Measurements from ENCODE around the gene SSC5D.

Gene SSC5D

DNA sequence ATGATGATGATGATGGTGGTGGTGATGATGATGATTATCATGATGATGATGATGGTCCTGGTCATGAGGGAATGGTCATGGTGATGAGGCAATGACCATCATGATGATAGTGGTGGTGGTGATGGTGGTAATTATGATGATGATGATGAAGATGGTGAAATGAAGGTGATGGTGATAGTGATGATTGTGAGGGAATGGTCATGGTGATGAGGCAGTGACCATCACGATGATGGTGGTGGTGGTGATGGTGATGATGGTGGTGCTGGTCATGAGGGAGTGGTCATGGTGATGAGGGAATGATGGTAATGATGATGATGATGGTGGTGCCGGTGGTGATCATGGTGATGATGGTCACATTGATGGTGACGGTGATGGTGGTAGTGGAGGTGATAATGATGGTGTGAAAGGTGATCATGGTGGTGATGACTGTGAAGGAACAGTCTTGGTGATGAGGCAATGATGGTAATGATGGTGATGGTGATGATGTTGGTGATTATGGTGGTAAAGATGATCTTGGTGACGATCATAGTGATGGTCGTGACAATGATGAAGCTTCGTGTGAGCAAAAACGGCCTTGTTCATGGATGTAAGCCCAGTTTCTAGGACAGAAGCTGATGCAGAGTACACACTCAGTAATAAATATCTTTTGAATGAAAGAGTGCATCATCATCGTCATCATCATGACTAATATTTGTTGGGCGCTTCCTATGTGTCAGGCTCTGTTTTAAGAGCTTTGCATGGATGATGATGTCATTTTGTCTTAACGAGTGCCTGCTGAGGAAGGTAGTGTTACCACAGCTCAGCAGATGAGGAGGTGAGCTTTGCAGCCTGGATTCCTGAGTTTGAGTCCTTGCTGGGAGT lies 31.4 kb downstream of the SSC5D start:
- Histone ChIP-seq H3K4me1 (ENCODE audit: control insufficient read depth, insufficient read depth, low read length, unreplicated experiment) (peaks cover 3% of the 10 kb centered on the region), H3K36me3 (ENCODE audit: insufficient read depth, low read length) (no peaks in the 10 kb centered on the region), H3K27ac (ENCODE audit: low read depth, low read length) (peak overlapping the region; percentile 36; the same call in 1 of the 2 replicates), H2AFZ (ENCODE audit: low read length, unreplicated experiment) (no peak overlapping the region), H3K27me3 (ENCODE audit: insufficient read depth, low read length) (no peaks in the 10 kb centered on the region), H3K4me3 (ENCODE audit: low read depth, low read length) (no peak overlapping the region), H3K79me2 (ENCODE audit: control insufficient read depth, insufficient read depth, low read length, unreplicated experiment) (no peaks in the 10 kb centered on the region)

DNA sequence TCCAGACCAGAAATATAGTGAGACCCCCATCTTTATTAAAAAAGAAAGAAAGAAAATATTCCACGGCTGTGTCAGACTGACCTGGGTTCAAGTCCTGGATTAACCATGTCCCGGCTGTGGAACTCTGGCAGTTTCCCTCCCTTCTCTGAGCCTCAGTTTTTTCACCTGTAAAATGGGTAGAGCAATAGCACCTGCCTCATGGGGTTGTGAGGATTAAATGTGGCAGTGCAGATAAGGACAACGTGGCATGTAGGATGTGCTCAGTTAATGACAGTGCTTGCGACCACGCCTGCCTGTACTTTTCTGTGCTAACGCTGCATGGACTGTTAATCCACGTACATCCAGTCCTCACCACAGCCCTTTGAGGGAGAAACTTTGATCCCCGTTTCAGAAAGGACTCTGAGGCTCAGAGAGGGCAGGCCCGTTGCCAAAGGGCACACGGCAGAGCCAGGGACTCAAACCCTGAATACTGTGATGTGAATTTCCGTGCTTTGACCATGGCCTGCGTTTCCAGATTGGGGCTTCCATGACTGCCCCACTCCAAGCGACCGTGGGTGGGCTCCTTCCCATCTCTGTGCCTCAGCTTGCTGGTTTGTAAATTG lies 32.6 kb downstream of the SSC5D start:
- H3K4me3 ChIP-seq (ENCODE audit: low read depth, low read length): no peak overlapping the region
- H2AFZ ChIP-seq (ENCODE audit: low read length, unreplicated experiment): no peak overlapping the region
- peaks cover 3% of the 10 kb centered on the region for H3K4me1 ChIP-seq (ENCODE audit: control insufficient read depth, insufficient read depth, low read length, unreplicated experiment)
- no peak overlapping the region for H3K27ac ChIP-seq (ENCODE audit: low read depth, low read length)
- H3K79me2 ChIP-seq (ENCODE audit: control insufficient read depth, insufficient read depth, low read length, unreplicated experiment): no peaks in the 10 kb centered on the region
- H3K27me3 ChIP-seq (ENCODE audit: insufficient read depth, low read length): no peaks in the 10 kb centered on the region
- H3K36me3 ChIP-seq (ENCODE audit: insufficient read depth, low read length): no peaks in the 10 kb centered on the region

DNA sequence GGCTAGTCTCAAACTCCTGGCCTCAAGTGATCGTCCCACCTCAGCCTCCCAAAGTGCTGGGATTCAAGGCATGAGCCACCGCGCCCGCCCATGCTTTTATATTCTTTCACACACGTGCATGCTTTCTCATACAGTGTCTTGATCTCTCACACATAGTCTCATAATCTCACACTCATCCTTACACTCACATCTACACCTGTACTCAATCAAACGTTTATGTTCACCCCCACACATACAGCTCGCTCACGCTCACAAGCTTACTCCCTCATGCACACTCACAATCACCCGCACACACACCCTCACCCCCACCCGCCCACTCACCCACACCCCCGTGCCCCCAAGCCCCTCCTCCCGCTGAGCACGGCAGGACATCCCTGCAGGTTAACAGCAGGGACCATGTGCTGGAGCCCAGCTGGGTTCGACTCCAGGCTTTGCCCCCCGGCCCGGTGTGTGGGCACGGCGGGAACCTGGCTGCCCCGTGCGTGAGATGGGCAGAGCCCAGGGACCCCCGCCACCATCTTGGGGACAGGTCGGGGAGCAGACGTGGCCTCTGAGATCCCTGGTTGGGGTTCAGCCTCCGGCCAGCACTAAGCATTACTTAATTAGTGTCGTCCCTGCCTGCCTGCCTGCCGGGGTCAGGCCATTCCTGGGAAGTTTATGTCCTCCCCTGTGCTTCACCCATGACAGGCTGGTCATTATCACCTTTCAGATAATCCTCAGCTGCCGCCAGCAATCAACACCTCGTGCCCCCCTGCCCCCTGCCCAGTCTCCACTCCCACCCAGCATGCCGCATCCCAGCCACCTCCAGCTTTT lies 37.3 kb downstream of the SSC5D start:
- Histone ChIP-seq H3K27ac (ENCODE audit: low read depth, low read length) (no peak overlapping the region), H3K4me1 (ENCODE audit: control insufficient read depth, insufficient read depth, low read length, unreplicated experiment) (no peaks in the 10 kb centered on the region), H2AFZ (ENCODE audit: low read length, unreplicated experiment) (no peak overlapping the region), H3K27me3 (ENCODE audit: insufficient read depth, low read length) (no peaks in the 10 kb centered on the region; the same call in 1 of the 2 replicates), H3K36me3 (ENCODE audit: insufficient read depth, low read length) (no peaks in the 10 kb centered on the region), H3K79me2 (ENCODE audit: control insufficient read depth, insufficient read depth, low read length, unreplicated experiment) (no peaks in the 10 kb centered on the region), H3K4me3 (ENCODE audit: low read depth, low read length) (no peak overlapping the region)

DNA sequence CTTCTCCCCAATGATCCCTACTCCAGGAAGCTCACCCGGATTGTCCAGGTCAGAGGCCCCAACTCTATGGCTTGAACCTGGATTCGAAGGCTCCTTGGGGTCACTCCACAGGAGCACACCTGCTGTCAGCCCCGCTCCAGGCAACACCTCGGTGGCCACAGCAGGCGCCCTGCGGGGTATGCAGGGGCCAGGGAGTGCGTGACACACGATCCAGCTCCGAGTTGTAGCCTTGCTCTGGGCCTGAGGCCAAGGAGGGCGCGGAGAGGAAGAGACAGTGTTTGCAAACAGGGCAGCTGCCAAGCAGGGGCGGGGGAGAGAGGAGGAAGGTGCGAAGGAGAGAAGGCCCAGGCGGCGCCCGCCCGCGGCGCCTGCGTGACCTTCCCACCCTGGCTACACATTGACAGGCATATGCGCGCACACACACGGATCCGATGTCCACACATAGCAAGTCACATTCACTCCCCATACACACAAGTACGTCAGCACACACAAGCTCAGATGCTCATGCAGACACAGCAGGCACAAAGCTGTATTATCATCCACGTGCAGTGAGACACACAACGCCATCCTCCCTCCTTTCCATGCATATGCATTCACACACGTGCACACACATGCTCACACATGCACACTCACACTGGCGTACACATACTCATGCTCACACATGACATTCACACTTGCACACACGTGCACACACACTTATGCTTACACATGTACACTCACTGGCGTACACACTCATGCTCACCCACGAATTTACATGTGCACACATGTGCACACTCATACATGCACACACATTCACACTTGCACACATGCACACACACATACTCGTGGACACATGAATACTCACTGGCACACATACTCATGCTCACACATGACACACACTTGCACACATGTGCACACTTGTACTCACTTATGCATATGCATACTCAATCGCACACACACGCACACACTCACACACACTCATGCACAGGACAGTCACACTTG lies 38.3 kb downstream of the SSC5D start:
- Histone ChIP-seq H3K36me3 (ENCODE audit: insufficient read depth, low read length) (no peaks in the 10 kb centered on the region), H3K27me3 (ENCODE audit: insufficient read depth, low read length) (no peaks in the 10 kb centered on the region; the same call in 1 of the 2 replicates), H3K79me2 (ENCODE audit: control insufficient read depth, insufficient read depth, low read length, unreplicated experiment) (no peaks in the 10 kb centered on the region), H3K4me3 (ENCODE audit: low read depth, low read length) (no peak overlapping the region), H3K27ac (ENCODE audit: low read depth, low read length) (no peak overlapping the region), H3K4me1 (ENCODE audit: control insufficient read depth, insufficient read depth, low read length, unreplicated experiment) (no peaks in the 10 kb centered on the region), H2AFZ (ENCODE audit: low read length, unreplicated experiment) (no peak overlapping the region)

DNA sequence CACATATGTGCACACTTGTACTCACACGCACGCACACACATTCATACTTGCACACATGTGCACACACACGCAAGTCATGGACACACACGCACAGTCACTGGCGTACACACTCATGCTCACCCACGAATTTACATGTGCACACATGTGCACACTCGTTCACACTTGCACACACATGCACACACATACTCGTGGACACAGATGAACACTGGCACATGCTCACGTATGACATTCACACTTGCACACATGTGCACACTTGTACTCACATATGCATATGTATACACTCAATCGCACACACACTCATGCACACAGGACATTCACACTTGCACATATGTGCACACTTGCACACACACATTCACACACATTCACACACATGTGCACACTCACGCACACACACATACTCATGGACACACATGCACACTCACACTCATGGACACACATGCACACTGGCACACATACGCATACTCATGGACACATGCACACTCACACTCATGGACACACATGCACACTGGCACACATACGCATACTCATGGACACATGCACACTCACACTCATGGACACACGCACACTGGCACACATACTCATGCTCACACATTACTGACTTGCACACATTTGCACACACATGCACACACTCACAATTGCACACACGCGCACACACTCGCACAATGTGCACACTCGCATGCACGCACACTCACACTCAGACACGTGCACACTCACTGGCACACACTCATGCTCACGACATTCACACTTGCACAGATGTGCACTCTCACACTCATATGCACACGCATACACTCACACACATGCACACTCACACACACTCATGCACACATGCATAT lies 39.2 kb downstream of the SSC5D start:
- H3K27ac ChIP-seq (ENCODE audit: low read depth, low read length): no peak overlapping the region
- H3K79me2 ChIP-seq (ENCODE audit: control insufficient read depth, insufficient read depth, low read length, unreplicated experiment): no peaks in the 10 kb centered on the region

DNA sequence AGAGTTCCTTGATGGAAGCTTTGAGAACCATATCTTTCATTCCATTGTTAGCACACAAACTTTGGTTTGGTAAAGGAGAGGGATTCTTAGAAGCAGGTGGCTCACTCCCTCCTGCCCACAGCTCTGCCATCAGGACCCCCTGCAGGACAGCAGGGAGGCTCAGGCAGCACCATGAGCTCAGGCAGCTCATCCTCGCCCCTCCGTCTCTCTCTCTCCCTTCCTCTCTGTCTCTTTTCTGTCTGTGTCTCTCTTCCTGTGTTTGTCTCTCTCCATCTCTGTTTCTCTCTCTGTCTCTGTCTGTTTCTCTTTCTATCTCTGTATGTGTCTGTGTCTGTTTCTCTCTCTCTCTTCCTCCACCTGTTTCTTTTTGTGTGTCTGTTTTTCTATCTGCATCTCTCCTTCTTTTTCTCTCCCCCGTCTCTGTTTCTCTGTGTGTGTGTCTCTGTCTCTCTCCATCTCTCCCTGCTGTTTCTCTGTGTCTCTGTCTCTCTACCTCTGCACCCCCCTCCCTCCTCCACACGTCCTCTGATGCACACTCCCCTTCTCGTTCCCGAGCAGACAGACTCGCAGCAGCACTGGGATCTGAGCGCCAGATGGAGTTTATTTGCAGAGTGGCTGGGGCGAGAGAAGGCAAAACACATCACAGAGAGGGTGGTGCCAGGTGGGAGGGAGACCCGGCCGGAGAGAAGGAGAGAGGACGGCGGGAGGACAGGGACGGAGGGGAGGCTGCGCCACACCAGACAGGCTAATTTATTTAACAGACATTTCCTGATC lies 40.0 kb downstream of the SSC5D start:
- Histone ChIP-seq H3K36me3 (ENCODE audit: insufficient read depth, low read length) (no peaks in the 10 kb centered on the region), H3K79me2 (ENCODE audit: control insufficient read depth, insufficient read depth, low read length, unreplicated experiment) (no peaks in the 10 kb centered on the region)

More for the DNA sequence above, 39.2 kb downstream of the SSC5D start:
- H3K36me3 ChIP-seq (ENCODE audit: insufficient read depth, low read length): no peaks in the 10 kb centered on the region
- H2AFZ ChIP-seq (ENCODE audit: low read length, unreplicated experiment): no peak overlapping the region
- no peaks in the 10 kb centered on the region; the same call in 1 of the 2 replicates for H3K27me3 ChIP-seq (ENCODE audit: insufficient read depth, low read length)
- no peak overlapping the region for H3K4me3 ChIP-seq (ENCODE audit: low read depth, low read length)
- H3K4me1 ChIP-seq (ENCODE audit: control insufficient read depth, insufficient read depth, low read length, unreplicated experiment): no peaks in the 10 kb centered on the region

DNA sequence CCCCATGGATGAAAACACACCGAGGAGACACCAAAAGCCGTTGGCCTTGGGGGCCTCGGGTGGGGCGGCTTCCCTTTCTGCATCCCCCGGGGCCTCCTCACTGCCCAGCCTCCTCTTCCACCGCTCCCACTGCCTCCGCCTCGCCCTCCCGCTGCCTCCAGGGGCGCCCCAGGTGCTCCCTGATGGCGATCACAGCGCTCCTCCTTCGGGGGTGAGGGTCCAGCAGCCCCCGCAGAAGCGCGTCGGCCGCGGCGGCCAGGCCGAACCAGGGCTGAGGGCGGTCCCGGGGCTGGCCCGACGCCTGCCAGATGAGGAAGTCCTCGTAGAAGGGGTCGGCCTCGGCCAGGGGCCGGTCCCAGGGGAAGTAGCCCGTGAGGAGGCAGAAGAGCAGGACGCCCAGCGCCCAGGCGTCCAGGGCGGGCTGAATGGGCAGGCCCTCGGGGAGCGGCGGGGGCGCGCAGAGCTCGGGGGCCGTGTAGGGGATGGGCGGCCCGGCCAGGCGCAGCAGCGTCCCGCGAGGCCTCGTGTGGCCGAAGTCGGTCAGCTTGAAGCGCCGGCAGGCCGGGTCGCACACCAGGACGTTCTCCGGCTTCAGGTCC lies 41.5 kb downstream of the SSC5D start:
- Histone ChIP-seq H3K27me3 (ENCODE audit: insufficient read depth, low read length) (no peaks in the 10 kb centered on the region; the same call in 1 of the 2 replicates), H3K4me1 (ENCODE audit: control insufficient read depth, insufficient read depth, low read length, unreplicated experiment) (no peaks in the 10 kb centered on the region), H3K27ac (ENCODE audit: low read depth, low read length) (no peak overlapping the region), H3K36me3 (ENCODE audit: insufficient read depth, low read length) (no peaks in the 10 kb centered on the region), H3K79me2 (ENCODE audit: control insufficient read depth, insufficient read depth, low read length, unreplicated experiment) (no peaks in the 10 kb centered on the region), H2AFZ (ENCODE audit: low read length, unreplicated experiment) (no peak overlapping the region), H3K4me3 (ENCODE audit: low read depth, low read length) (no peak overlapping the region)

More for the DNA sequence above, 40.0 kb downstream of the SSC5D start:
- Histone ChIP-seq H3K4me3 (ENCODE audit: low read depth, low read length) (no peak overlapping the region), H2AFZ (ENCODE audit: low read length, unreplicated experiment) (no peak overlapping the region), H3K27ac (ENCODE audit: low read depth, low read length) (no peak overlapping the region), H3K4me1 (ENCODE audit: control insufficient read depth, insufficient read depth, low read length, unreplicated experiment) (no peaks in the 10 kb centered on the region), H3K27me3 (ENCODE audit: insufficient read depth, low read length) (no peaks in the 10 kb centered on the region; the same call in 1 of the 2 replicates)

DNA sequence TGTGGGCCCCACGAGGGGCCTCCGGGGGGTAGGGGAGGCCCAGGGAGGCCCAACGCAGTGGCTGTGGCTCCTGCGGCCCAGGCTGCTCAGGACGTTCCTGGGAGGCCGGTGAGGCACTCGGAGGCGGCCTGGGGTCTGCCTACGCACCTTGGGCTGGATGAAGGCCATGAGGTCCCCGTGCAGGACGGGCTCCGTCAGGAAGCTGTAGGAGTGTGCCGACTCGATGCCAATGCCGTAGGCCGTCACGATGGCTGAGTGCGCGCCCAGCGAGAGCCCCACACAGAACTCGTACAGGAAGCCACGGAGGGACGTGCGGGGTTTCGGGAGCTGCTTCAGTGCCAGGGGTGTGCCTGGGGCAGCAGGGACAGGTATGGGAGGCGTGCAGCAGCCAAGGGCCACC lies 42.8 kb downstream of the SSC5D start:
- no peaks in the 10 kb centered on the region; the same call in 1 of the 2 replicates for H3K27me3 ChIP-seq (ENCODE audit: insufficient read depth, low read length)
- H2AFZ ChIP-seq (ENCODE audit: low read length, unreplicated experiment): no peak overlapping the region
- no peaks in the 10 kb centered on the region for H3K36me3 ChIP-seq (ENCODE audit: insufficient read depth, low read length)
- H3K4me3 ChIP-seq (ENCODE audit: low read depth, low read length): no peak overlapping the region
- H3K79me2 ChIP-seq (ENCODE audit: control insufficient read depth, insufficient read depth, low read length, unreplicated experiment): no peaks in the 10 kb centered on the region
- H3K4me1 ChIP-seq (ENCODE audit: control insufficient read depth, insufficient read depth, low read length, unreplicated experiment): no peaks in the 10 kb centered on the region
- no peak overlapping the region for H3K27ac ChIP-seq (ENCODE audit: low read depth, low read length)

All from ACC112 (cell line).